Osteoblast (primary cell): ENCODE results near the gene CA14. TPM values are rescaled to one million over a fixed set of nuclear protein-coding genes. Genes with fewer than 3 reads are reported as not detected.

Source experiments
- DNase-seq: peaks from one replicate; pipeline ENCODE4 v3.0.0; 2011; ENCODE audit warnings: low spot score, mixed read lengths; ENCODE audit not compliant: insufficient read length; ENCODE audit errors: missing footprints
- H2AFZ ChIP-seq: 2 replicates; pipeline ENCODE4 v1.6.0; 2011; ENCODE audit warnings: mild to moderate bottlenecking, low read length
- H3K27ac ChIP-seq: 2 replicates; pipeline ENCODE4 v1.5.1; 2011; ENCODE audit warnings: mild to moderate bottlenecking, low read depth, low read length, moderate library complexity
- H3K27me3 ChIP-seq: 2 replicates; pipeline ENCODE4 v1.6.0; 2012; ENCODE audit warnings: mild to moderate bottlenecking, control low read depth, inconsistent platforms, low read length, moderate library complexity; ENCODE audit not compliant: insufficient read depth
- H3K36me3 ChIP-seq: 2 replicates; pipeline ENCODE4 v1.5.1; 2011; ENCODE audit warnings: mild to moderate bottlenecking, low read length, control low read depth, moderate library complexity; ENCODE audit not compliant: insufficient read depth
- H3K4me1 ChIP-seq: 2 replicates; pipeline ENCODE4 v1.5.1; 2011; ENCODE audit warnings: mild to moderate bottlenecking, low read length, control low read depth, moderate library complexity; ENCODE audit not compliant: insufficient read depth
- H3K4me2 ChIP-seq: 2 replicates; pipeline ENCODE4 v1.6.0; 2011; ENCODE audit warnings: mild to moderate bottlenecking, low read length; ENCODE audit not compliant: insufficient read depth
- H3K4me3 ChIP-seq: fragments of 200-600 bp; sonication (generic); 3 replicates; pipeline ENCODE4 v1.5.1; 2012; ENCODE audit warnings: mild to moderate bottlenecking, low read length, inconsistent platforms; ENCODE audit not compliant: insufficient read depth
- H3K79me2 ChIP-seq: 2 replicates; pipeline ENCODE4 v1.6.0; 2012; ENCODE audit warnings: mild to moderate bottlenecking, low read length, control low read depth, inconsistent platforms; ENCODE audit not compliant: insufficient read depth
- H3K9me3 ChIP-seq: 2 replicates; pipeline ENCODE4 v1.5.1; 2011; ENCODE audit warnings: low read depth, low read length, control low read depth
- H4K20me1 ChIP-seq: 2 replicates; pipeline ENCODE4 v1.6.0; 2012; ENCODE audit warnings: mild to moderate bottlenecking, low read length, control low read depth; ENCODE audit not compliant: insufficient read depth
- CTCF ChIP-seq: IDR thresholded peaks from 2 replicates; pipeline ENCODE4 v1.5.1; 2011; ENCODE audit warnings: mild to moderate bottlenecking, low read depth, low read length, moderate library complexity; ENCODE audit errors: extremely low read depth
- total RNA-seq: library from RNA; depleted of rRNA; stranded (reverse); fragments of >200 nt; gene quantifications from 2 replicates; pipeline ENCODE4 v1.2.3, GENCODE V29; 2012

CA14 gene
- total RNA-seq, 1 donor: not detected

DNA sequence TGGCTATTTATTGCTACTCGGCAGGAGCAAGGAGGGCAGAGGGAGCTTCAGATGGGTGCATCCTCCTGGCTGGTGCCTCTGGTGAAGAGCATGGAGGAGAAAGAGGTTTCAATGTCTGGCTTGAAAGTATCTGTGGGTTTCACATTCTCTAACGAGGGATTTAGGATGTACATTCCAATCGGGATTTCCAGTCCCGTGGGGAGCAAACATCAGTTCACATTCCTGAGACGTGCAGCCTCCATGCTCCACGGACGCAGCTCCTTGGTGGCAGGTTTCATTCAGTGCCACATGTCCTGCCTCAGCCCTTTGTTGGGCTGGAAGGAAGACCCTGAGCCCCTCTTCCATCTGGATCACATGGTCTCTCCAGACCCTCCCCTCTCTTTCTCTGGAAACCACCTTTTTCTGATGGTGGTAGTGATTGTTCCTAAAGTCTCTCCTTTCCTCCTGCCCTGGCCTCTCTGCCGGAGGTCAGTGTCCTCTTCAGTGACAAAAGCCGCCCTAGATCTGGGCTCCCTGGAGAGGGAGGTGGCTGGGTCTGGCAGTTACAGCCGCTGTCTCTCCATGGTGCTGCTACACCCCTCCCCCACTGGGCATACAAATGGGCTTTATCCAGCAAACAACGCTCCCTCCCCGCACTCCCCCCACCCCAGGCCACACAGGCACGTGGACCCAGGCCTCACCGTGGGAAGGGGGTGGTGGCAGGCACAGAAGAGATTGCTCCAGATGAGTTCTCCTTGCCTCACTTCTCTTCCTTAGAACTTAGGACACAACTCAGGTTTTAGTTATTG, 826 bp upstream of the CA14 start:
- Histone ChIP-seq H3K79me2 (no peaks in the 10 kb centered on the region), H3K36me3 (no peaks in the 10 kb centered on the region), H2AFZ (peak overlapping the region; percentile 77), H4K20me1 (no peaks in the 10 kb centered on the region), H3K9me3 (no peaks in the 10 kb centered on the region), H3K4me3 (peak overlapping the region; percentile 40), H3K4me2 (peak overlapping the region; percentile 79), H3K27me3 (peaks cover 30% of the 10 kb centered on the region), H3K27ac (no peak overlapping the region), H3K4me1 (peaks cover 17% of the 10 kb centered on the region)
- TF ChIP-seq CTCF: no peak
- peak; percentile 69 for DNase-seq

DNA sequence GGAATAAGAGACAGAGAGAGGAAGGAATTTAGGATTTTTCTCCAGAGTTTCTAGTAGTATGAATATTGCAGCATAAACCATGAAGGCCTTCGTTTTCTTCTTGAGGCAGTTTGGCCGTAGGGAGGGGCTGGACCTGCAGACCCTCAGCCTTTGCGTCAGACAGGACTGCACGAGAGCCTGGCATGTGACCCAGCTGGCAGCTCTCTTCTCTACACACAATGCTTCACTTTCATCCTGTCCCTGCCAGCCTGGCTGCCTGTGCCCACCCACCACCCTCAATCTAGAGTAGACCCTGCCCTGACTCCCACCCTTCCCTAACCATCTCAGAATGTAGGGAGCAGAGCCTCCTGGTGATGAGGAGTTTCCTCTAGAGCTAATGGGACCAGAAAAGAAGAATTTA, 1.6 kb downstream of the CA14 start:
- DNase-seq: peak; percentile 67
- TF ChIP-seq CTCF: no peak
- no peaks in the 10 kb centered on the region for H3K36me3 ChIP-seq
- no peaks in the 10 kb centered on the region for H3K79me2 ChIP-seq
- no peak overlapping the region for H3K27ac ChIP-seq
- H3K4me3 ChIP-seq: no peak overlapping the region
- no peak overlapping the region for H2AFZ ChIP-seq
- no peaks in the 10 kb centered on the region for H3K9me3 ChIP-seq
- H3K27me3 ChIP-seq: peaks cover 30% of the 10 kb centered on the region
- H4K20me1 ChIP-seq: no peaks in the 10 kb centered on the region
- H3K4me2 ChIP-seq: no peak overlapping the region
- H3K4me1 ChIP-seq: peaks cover 17% of the 10 kb centered on the region

DNA sequence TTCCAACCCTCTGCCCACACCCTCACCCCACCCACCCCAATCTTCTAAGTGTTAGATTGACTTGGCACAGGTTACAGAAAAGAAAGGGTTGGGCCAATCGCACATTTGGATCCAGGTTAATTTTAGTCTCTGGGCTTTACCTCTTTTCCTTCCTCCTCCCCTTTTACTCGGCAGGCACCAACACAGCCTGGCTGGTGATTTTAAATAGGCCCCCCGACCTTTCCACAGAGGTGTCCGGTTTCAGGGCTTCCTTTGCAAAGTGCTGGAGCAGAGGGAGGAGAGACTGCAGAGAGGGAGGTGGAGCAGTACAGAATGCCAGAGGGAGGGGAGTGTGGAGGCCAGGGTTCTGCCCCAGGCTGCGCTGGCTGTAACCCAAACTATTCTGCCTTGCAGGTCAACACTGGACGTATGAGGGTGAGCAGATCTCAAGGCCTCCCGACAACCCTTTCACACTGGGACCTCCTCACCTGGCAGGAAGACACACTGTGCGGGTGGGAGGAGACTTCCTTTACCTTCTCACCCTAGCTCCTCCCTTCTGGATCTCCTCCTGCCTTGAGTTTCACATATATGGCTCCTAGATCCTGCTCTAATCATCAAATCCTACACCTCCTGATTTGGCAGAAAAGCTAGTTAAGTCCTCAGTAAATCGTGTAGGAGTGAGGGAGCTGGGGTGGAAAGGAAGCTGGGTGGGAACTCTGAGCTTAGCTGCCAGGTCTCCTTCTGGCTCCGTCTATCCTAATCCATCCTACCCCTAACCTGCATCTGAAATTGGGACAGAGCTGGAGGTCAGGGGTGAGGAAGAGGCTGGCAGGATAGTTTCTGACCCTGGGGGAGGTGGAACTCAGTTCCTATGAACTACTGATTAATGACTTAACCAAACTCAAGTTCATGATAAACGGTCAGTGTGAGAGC, 2.4 kb downstream of the CA14 start:
- no peaks in the 10 kb centered on the region for H3K79me2 ChIP-seq
- no peak overlapping the region for H3K27ac ChIP-seq
- H3K4me2 ChIP-seq: no peak overlapping the region
- no peak overlapping the region for H3K4me3 ChIP-seq
- no peak for TF ChIP-seq CTCF
- peaks cover 17% of the 10 kb centered on the region for H3K4me1 ChIP-seq
- H4K20me1 ChIP-seq: no peaks in the 10 kb centered on the region
- peaks cover 30% of the 10 kb centered on the region for H3K27me3 ChIP-seq
- peaks cover 1% of the 10 kb centered on the region for H3K36me3 ChIP-seq
- H2AFZ ChIP-seq: peak overlapping the region; percentile 24
- no peaks in the 10 kb centered on the region for H3K9me3 ChIP-seq
- peak; percentile 26 for DNase-seq

DNA sequence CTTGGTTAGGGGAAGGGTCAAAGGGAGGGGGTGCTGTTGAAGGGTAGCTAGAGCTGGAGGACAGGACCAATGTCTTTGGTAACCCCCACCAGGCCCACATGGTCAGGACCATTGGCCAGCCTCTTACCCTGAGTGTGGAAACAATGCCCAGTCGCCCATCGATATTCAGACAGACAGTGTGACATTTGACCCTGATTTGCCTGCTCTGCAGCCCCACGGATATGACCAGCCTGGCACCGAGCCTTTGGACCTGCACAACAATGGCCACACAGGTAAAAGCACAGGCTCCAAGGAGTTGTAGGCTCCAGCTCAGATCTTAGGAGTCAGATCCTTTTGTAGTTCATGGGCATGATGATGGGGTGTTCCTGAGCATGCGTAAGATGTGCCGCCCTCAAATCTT, 3.8 kb downstream of the CA14 start:
- no peak for TF ChIP-seq CTCF
- peaks cover 3% of the 10 kb centered on the region for H3K79me2 ChIP-seq

More for the DNA sequence above, 3.8 kb downstream of the CA14 start:
- H3K4me2 ChIP-seq: no peak overlapping the region
- DNase-seq: no peak
- H3K4me1 ChIP-seq: peaks cover 10% of the 10 kb centered on the region
- H3K4me3 ChIP-seq: no peak overlapping the region
- H3K27me3 ChIP-seq: peaks cover 30% of the 10 kb centered on the region
- peaks cover 15% of the 10 kb centered on the region for H3K36me3 ChIP-seq
- no peaks in the 10 kb centered on the region for H3K9me3 ChIP-seq
- no peak overlapping the region for H3K27ac ChIP-seq
- H2AFZ ChIP-seq: no peak overlapping the region
- no peaks in the 10 kb centered on the region for H4K20me1 ChIP-seq
